NAMALWA (cell line): Measurements from ENCODE around the gene BRIP1.
"Not testable (repeated sequence)": the region's sequence is repeated elsewhere in the genome, so short reads cannot be mapped to it uniquely, and the experiment has no call there.

Source experiments
- DNase-seq: peaks from one replicate; pipeline ENCODE4 v3.0.0-alpha.2; 2015; ENCODE audit warnings: low spot score

The BRIP1 gene

GRCh38 chr17:61727798-61728197 is 135.5 kb downstream of the BRIP1 start:
- not testable (repeated sequence) for DNase-seq

GRCh38 chr17:61726977-61727376 is 136.4 kb downstream of the BRIP1 start:
- no peak for DNase-seq

GRCh38 chr17:61724777-61725176 is 138.6 kb downstream of the BRIP1 start:
- DNase-seq: no peak

- DNase-seq: no peak
Observed at GRCh38 chr17:61723914-61724313, 139.4 kb downstream of the BRIP1 start.

GRCh38 chr17:61723183-61723582 is 140.1 kb downstream of the BRIP1 start:
- DNase-seq: no peak

GRCh38 chr17:61722398-61722797 is 140.9 kb downstream of the BRIP1 start:
- DNase-seq: no peak

GRCh38 chr17:61720016-61720795 is 143.1 kb downstream of the BRIP1 start:
- no peak for DNase-seq

- DNase-seq: not testable (repeated sequence)
Observed at GRCh38 chr17:61719220-61719619, 144.1 kb downstream of the BRIP1 start.

- DNase-seq: no peak
Observed at GRCh38 chr17:61718022-61718421, 145.3 kb downstream of the BRIP1 start.

- DNase-seq: no peak
Observed at GRCh38 chr17:61717352-61717751, 146.0 kb downstream of the BRIP1 start.

GRCh38 chr17:61716225-61716829 is 147.0 kb downstream of the BRIP1 start:
- DNase-seq: no peak

- DNase-seq: no peak
Observed at GRCh38 chr17:61715348-61715747, 148.0 kb downstream of the BRIP1 start.

GRCh38 chr17:61714300-61714699 is 149.0 kb downstream of the BRIP1 start:
- no peak for DNase-seq

- no peak for DNase-seq
Observed at GRCh38 chr17:61713035-61713434, 150.3 kb downstream of the BRIP1 start.

- no peak for DNase-seq
Observed at GRCh38 chr17:61710546-61710945, 152.8 kb downstream of the BRIP1 start.

GRCh38 chr17:61709567-61709966 is 153.8 kb downstream of the BRIP1 start:
- no peak for DNase-seq

GRCh38 chr17:61704935-61705449 is 158.3 kb downstream of the BRIP1 start:
- no peak for DNase-seq

GRCh38 chr17:61702450-61702849 is 160.9 kb downstream of the BRIP1 start:
- DNase-seq: no peak

- DNase-seq: no peak
Observed at GRCh38 chr17:61701978-61702377, 161.3 kb downstream of the BRIP1 start.

- DNase-seq: no peak
Observed at GRCh38 chr17:61701334-61701733, 162.0 kb downstream of the BRIP1 start.

- DNase-seq: no peak
Observed at GRCh38 chr17:61700252-61700651, 163.1 kb downstream of the BRIP1 start.

- DNase-seq: no peak
Observed at GRCh38 chr17:61699694-61700093, 163.6 kb downstream of the BRIP1 start.

GRCh38 chr17:61699032-61699431 is 164.3 kb downstream of the BRIP1 start:
- no peak for DNase-seq

GRCh38 chr17:61698244-61698643 is 165.1 kb downstream of the BRIP1 start:
- DNase-seq: no peak
